H9 (cell line): ENCODE measurements around the gene NPAS3. TPM values are rescaled to one million over a fixed set of nuclear protein-coding genes. Genes with fewer than 3 reads are reported as not detected.

Source experiments
- DNase-seq: peaks from one replicate; pipeline ENCODE4 v3.0.0-alpha.2; 2017
- H2AFZ ChIP-seq: one replicate; pipeline ENCODE4 v1.6.1; 2013; ENCODE audit warnings: mild to moderate bottlenecking, low read length, control low read depth, moderate library complexity
- H2AK5ac ChIP-seq: 2 replicates; pipeline ENCODE4 v1.6.1; 2013; ENCODE audit warnings: low read length, control low read depth, mixed read lengths; ENCODE audit not compliant: insufficient read length
- H2BK120ac ChIP-seq: one replicate; pipeline ENCODE4 v1.6.1; 2013; ENCODE audit warnings: low read depth, mild to moderate bottlenecking, low read length, control low read depth, inconsistent platforms; ENCODE audit not compliant: poor library complexity, severe bottlenecking
- H2BK12ac ChIP-seq: 2 replicates; pipeline ENCODE4 v1.6.1; 2013; ENCODE audit warnings: low read length, control low read depth, mixed read lengths, low read depth; ENCODE audit not compliant: insufficient read length
- H2BK15ac ChIP-seq: 2 replicates; pipeline ENCODE4 v1.6.1; 2013; ENCODE audit warnings: low read depth, low read length, control low read depth
- H2BK20ac ChIP-seq: one replicate; pipeline ENCODE4 v1.6.1; 2013; ENCODE audit warnings: low read depth, mild to moderate bottlenecking, low read length, control low read depth, inconsistent platforms; ENCODE audit not compliant: poor library complexity, severe bottlenecking
- H2BK5ac ChIP-seq: 2 replicates; pipeline ENCODE4 v1.6.1; 2013; ENCODE audit warnings: low read length, control low read depth, mixed read lengths; ENCODE audit not compliant: insufficient read length
- H3K14ac ChIP-seq: 2 replicates; pipeline ENCODE4 v1.6.1; 2013; ENCODE audit warnings: low read length, control low read depth; ENCODE audit not compliant: insufficient read depth
- H3K18ac ChIP-seq: 2 replicates; pipeline ENCODE4 v1.6.1; 2013; ENCODE audit warnings: low read depth, mild to moderate bottlenecking, mixed read lengths, low read length, control low read depth; ENCODE audit not compliant: insufficient read length
- H3K23ac ChIP-seq: 2 replicates; pipeline ENCODE4 v1.6.1; 2013; ENCODE audit warnings: low read length, control low read depth, mixed read lengths, low read depth; ENCODE audit not compliant: insufficient read length
- H3K23me2 ChIP-seq: 2 replicates; pipeline ENCODE4 v1.6.1; 2013; ENCODE audit warnings: low read depth, mild to moderate bottlenecking, mixed read lengths, low read length, control low read depth; ENCODE audit not compliant: insufficient read length, poor library complexity, severe bottlenecking
- H3K27ac ChIP-seq: 2 replicates; pipeline ENCODE4 v1.5.1; 2013; ENCODE audit warnings: low read length, control low read depth, mixed read lengths, low read depth; ENCODE audit not compliant: insufficient read length
- H3K27me3 ChIP-seq: 2 replicates; pipeline ENCODE4 v1.6.1; 2013; ENCODE audit warnings: low read length, control low read depth, inconsistent platforms; ENCODE audit not compliant: insufficient read depth
- H3K4ac ChIP-seq: 2 replicates; pipeline ENCODE4 v1.6.1; 2013; ENCODE audit warnings: low read depth, mild to moderate bottlenecking, control low read depth, inconsistent platforms, low read length, moderate library complexity
- H3K4me1 ChIP-seq: 2 replicates; pipeline ENCODE4 v1.6.1; 2013; ENCODE audit warnings: low read length, control low read depth, inconsistent platforms; ENCODE audit not compliant: insufficient read depth
- H3K4me2 ChIP-seq: 2 replicates; pipeline ENCODE4 v1.6.1; 2013; ENCODE audit warnings: low read length, control low read depth, mixed read lengths; ENCODE audit not compliant: insufficient read length, insufficient read depth
- H3K56ac ChIP-seq: 2 replicates; pipeline ENCODE4 v1.6.1; 2013; ENCODE audit warnings: low read depth, mild to moderate bottlenecking, mixed read lengths, low read length, control low read depth; ENCODE audit not compliant: insufficient read length
- H3K79me1 ChIP-seq: 2 replicates; pipeline ENCODE4 v1.6.1; 2013; ENCODE audit warnings: low read depth, mild to moderate bottlenecking, moderate library complexity, low read length, control low read depth, inconsistent platforms; ENCODE audit not compliant: insufficient read depth, poor library complexity, severe bottlenecking
- H3K79me2 ChIP-seq: 2 replicates; pipeline ENCODE4 v1.6.1; 2013; ENCODE audit warnings: low read length, control low read depth, inconsistent platforms; ENCODE audit not compliant: insufficient read depth
- H3K9ac ChIP-seq: 2 replicates; pipeline ENCODE4 v1.6.1; 2013; ENCODE audit warnings: low read length, control low read depth, mixed read lengths; ENCODE audit not compliant: insufficient read length; ENCODE audit errors: extremely low read depth
- H3K9me3 ChIP-seq: one replicate; pipeline ENCODE4 v1.6.1; 2013; ENCODE audit warnings: low read depth, low read length, inconsistent platforms; ENCODE audit not compliant: control insufficient read depth
- H3T11ph ChIP-seq: one replicate; pipeline ENCODE4 v1.6.1; 2013; ENCODE audit warnings: mild to moderate bottlenecking, low read length, control low read depth, inconsistent platforms
- H4K20me1 ChIP-seq: one replicate; pipeline ENCODE4 v1.6.1; 2013; ENCODE audit not compliant: control insufficient read depth, insufficient read length, insufficient read depth
- H4K5ac ChIP-seq: 2 replicates; pipeline ENCODE4 v1.6.1; 2013; ENCODE audit warnings: low read depth, mild to moderate bottlenecking, mixed read lengths, low read length, control low read depth; ENCODE audit not compliant: insufficient read length
- H4K8ac ChIP-seq: replicated peaks from 2 replicates; pipeline ENCODE4 v1.6.1; 2013; ENCODE audit warnings: low read length, control low read depth, mixed read lengths, low read depth; ENCODE audit not compliant: insufficient read length
- H4K91ac ChIP-seq: 2 replicates; pipeline ENCODE4 v1.6.1; 2013; ENCODE audit warnings: low read depth, mild to moderate bottlenecking, moderate library complexity, mixed read lengths, low read length, control low read depth; ENCODE audit not compliant: insufficient read length
- H3K27ac Mint-ChIP-seq, 3 experiments: 2 replicates in 2 of 3; 3 replicates in 1 of 3; pipeline ENCODE4 v1.8.0; 2020 to 2021; ENCODE audit warnings: mixed read lengths in 3 of 3, mild to moderate bottlenecking in 1 of 3, moderate library complexity in 1 of 3
- H3K27me3 Mint-ChIP-seq: 2 replicates; pipeline ENCODE4 v1.8.0; 2021; ENCODE audit warnings: low read depth, mild to moderate bottlenecking, moderate library complexity, mixed read lengths
- H3K36me3 Mint-ChIP-seq, 3 experiments: 2 replicates in 2 of 3; 3 replicates in 1 of 3; pipeline ENCODE4 v1.8.0; 2020 to 2021; ENCODE audit warnings: low read depth in 3 of 3, mixed read lengths in 3 of 3; ENCODE audit not compliant: insufficient read depth in 1 of 3
- H3K4me1 Mint-ChIP-seq, 2 experiments: 2 replicates each; pipeline ENCODE4 v1.8.0; 2020; ENCODE audit warnings: mixed read lengths in 2 of 2
- H3K4me3 Mint-ChIP-seq, 2 experiments: 2 replicates in 1 of 2; 3 replicates in 1 of 2; pipeline ENCODE4 v1.8.0; 2020 to 2021; ENCODE audit warnings: mild to moderate bottlenecking in 2 of 2, mixed read lengths in 2 of 2, moderate library complexity in 1 of 2
- H3K9me3 Mint-ChIP-seq, 2 experiments: 2 replicates in 1 of 2; 3 replicates in 1 of 2; pipeline ENCODE4 v1.8.0; 2020; ENCODE audit warnings: mild to moderate bottlenecking in 2 of 2, mixed read lengths in 2 of 2, moderate library complexity in 1 of 2
- WGBS: extraction: QIAGEN DNeasy Blood & Tissue Kit; methylation state at CpG from one replicate; pipeline ENCODE4 v1.1.7; 2013; ENCODE audit warnings: missing lambda C conversion rate, low lambda C conversion rate, mixed read lengths; ENCODE audit not compliant: insufficient read length; ENCODE audit errors: extremely low coverage; 5-methylcytosine and 5-hydroxymethylcytosine counted together
- total RNA-seq: library from RNA; stranded (reverse); gene quantifications from 2 replicates; pipeline ENCODE4 v1.2.1, GENCODE V29; 2021
- TF ChIP-seq, protein P1 (sequence below): fragments of 200-600 bp; sonication (generic); conservative IDR thresholded peaks from 3 replicates; pipeline ENCODE4 v1.8.0; 2021; ENCODE audit warnings: antibody characterized with exemption, mild to moderate bottlenecking

The NPAS3 gene
- total RNA-seq, 1 experiment from 2014 or later, result 0.17 TPM

GRCh38 chr14:33676891-33677290 lies 738.2 kb downstream of the NPAS3 start:
- Histone ChIP-seq H2AFZ (no peak overlapping the region), H3K9ac (no peak overlapping the region), H3K4me1 (no peaks in the 10 kb centered on the region), H3T11ph (no peak overlapping the region), H3K18ac (no peak overlapping the region), H3K4me2 (no peak overlapping the region), H4K8ac (no peak overlapping the region), H2BK12ac (no peak overlapping the region), H2BK15ac (no peak overlapping the region), H4K91ac (no peak overlapping the region), H3K14ac (no peak overlapping the region), H3K9me3 (no peaks in the 10 kb centered on the region), H4K5ac (no peak overlapping the region), H2BK20ac (no peak overlapping the region), H3K23ac (no peak overlapping the region), H2BK120ac (no peak overlapping the region), H3K27ac (no peak overlapping the region), H2AK5ac (no peak overlapping the region), H3K23me2 (no peaks in the 10 kb centered on the region), H3K79me2 (no peaks in the 10 kb centered on the region), H4K20me1 (no peaks in the 10 kb centered on the region), H2BK5ac (no peak overlapping the region), H3K56ac (no peak overlapping the region), H3K4ac (no peak overlapping the region), H3K79me1 (no peaks in the 10 kb centered on the region), H3K27me3 (no peaks in the 10 kb centered on the region)
- Mint-ChIP-seq H3K36me3 (no peaks in the 10 kb centered on the region), H3K9me3 (no peaks in the 10 kb centered on the region), H3K27me3 (no peaks in the 10 kb centered on the region), H3K4me3 (no peak overlapping the region), H3K4me1 (peaks cover 7% of the 10 kb centered on the region in 2 experiments; a peak in 3 of 4 replicates), H3K27ac (no peak overlapping the region)
- no peak for DNase-seq
- TF ChIP-seq, protein P1, sequence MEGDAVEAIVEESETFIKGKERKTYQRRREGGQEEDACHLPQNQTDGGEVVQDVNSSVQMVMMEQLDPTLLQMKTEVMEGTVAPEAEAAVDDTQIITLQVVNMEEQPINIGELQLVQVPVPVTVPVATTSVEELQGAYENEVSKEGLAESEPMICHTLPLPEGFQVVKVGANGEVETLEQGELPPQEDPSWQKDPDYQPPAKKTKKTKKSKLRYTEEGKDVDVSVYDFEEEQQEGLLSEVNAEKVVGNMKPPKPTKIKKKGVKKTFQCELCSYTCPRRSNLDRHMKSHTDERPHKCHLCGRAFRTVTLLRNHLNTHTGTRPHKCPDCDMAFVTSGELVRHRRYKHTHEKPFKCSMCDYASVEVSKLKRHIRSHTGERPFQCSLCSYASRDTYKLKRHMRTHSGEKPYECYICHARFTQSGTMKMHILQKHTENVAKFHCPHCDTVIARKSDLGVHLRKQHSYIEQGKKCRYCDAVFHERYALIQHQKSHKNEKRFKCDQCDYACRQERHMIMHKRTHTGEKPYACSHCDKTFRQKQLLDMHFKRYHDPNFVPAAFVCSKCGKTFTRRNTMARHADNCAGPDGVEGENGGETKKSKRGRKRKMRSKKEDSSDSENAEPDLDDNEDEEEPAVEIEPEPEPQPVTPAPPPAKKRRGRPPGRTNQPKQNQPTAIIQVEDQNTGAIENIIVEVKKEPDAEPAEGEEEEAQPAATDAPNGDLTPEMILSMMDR, result no peak
- WGBS, result no CpG with 5 or more reads among the region's 5 CpGs
